ENCODE results near the gene CHST13. TPM values are rescaled to one million over a fixed set of nuclear protein-coding genes. Genes with fewer than 3 reads are reported as not detected.

The CHST13 gene
- total and polyA plus RNA-seq, 2 donors (not counting 3 experiments of a cell fraction or from before 2014, with no cell fraction given), result 0.04 TPM; not detected in 1

DNA sequence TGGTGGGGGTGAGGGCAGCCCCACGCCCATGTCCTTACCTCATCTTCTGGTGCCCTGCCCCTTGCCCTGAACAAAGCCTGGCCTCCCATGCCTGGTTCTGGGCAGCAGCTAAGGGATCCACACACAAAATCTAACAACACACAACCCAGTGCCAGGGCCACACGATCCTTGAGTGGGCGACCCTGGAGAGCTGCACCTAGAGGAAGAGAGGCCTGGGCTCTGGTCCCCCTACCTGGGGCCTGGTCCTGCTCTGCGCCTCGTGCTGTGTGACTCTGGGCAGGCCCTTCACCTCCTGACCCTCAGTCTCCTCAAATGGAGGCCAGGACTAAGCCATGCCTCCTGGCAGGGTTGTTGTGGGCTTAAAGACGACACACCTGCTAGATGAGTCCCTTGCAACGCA, 54.7 kb downstream of the CHST13 start:
- H4K20me1 ChIP-seq (replicated peaks; ENCODE audit: control insufficient read depth, extremely low read depth, insufficient read depth, low read length), result no peaks in the 10 kb centered on the region
- no peak overlapping the region for H3K9ac ChIP-seq (replicated peaks; ENCODE audit: extremely low read depth, insufficient read depth, low read length)
- no peak overlapping the region for H3K27ac ChIP-seq (ENCODE audit: insufficient read depth, low read depth, low read length)
- H3K9me3 ChIP-seq (replicated peaks; ENCODE audit: control insufficient read depth, insufficient read depth, low read length), result no peaks in the 10 kb centered on the region
- H3K27me3 ChIP-seq (ENCODE audit: control insufficient read depth in 2 of 2, insufficient read depth in 2 of 2, low read length in 2 of 2), result peaks cover 7 to 12% of the 10 kb centered on the region in 2 experiments
- no peak overlapping the region for H3K4me3 ChIP-seq (replicated peaks in 1 of 3; ENCODE audit: insufficient read depth in 1 of 3, low read depth in 1 of 3, low read length in 3 of 3)
- no peaks in the 10 kb centered on the region for H3K4me1 ChIP-seq (ENCODE audit: control insufficient read depth, extremely low read depth, insufficient read depth, low read length)
- H3K36me3 ChIP-seq (ENCODE audit: control insufficient read depth in 2 of 2, extremely low read depth in 1 of 2, insufficient read depth in 2 of 2, low read length in 2 of 2), result no peaks in the 10 kb centered on the region
- ChIA-PET POLR2A (no interaction called here), CTCF (no interaction called here)
- no peaks in the 10 kb centered on the region for H3K9me1 ChIP-seq (replicated peaks; ENCODE audit: control insufficient read depth, extremely low read depth, insufficient read depth, low read length)
- DNase-seq (ENCODE audit: low read depth, low spot score) (no peak), FAIRE-seq (no peak)
- dilution Hi-C loops (cut with MboI; ENCODE audit: extremely low pct_ligation_motif_present, low sequenced_read_pairs) (no loop called here), intact Hi-C loops (cut with micrococcal nuclease) (no loop called here)
- no TSS peak for BruUV-seq (replicated peaks)
- H3K79me2 ChIP-seq (ENCODE audit: control insufficient read depth, insufficient read depth, low read length), result no peaks in the 10 kb centered on the region
- TF ChIP-seq GATA2 (IDR thresholded peaks at IDR 0.05; ENCODE audit: insufficient read depth, insufficient read length, low read depth, low read length) (no peak), POLR2AphosphoS5 (IDR thresholded peaks at IDR 0.05; ENCODE audit: insufficient read depth, low read depth, low read length) (no peak), EZH2 (IDR thresholded peaks at IDR 0.05; ENCODE audit: borderline replicate concordance, low read depth, low read length, severe bottlenecking) (no peak), POLR2A (IDR thresholded peaks at IDR 0.05; ENCODE audit: low read depth, low read length) (no peak), JUN (IDR thresholded peaks at IDR 0.05; ENCODE audit: borderline replicate concordance, insufficient read depth, insufficient read length, low read depth) (no peak), MYC (IDR thresholded peaks at IDR 0.05; ENCODE audit: low read depth, low read length) (no peak), FOS (IDR thresholded peaks at IDR 0.05; ENCODE audit: borderline replicate concordance, insufficient read depth, low read length) (no peak)
- TF ChIP-seq, protein P1, sequence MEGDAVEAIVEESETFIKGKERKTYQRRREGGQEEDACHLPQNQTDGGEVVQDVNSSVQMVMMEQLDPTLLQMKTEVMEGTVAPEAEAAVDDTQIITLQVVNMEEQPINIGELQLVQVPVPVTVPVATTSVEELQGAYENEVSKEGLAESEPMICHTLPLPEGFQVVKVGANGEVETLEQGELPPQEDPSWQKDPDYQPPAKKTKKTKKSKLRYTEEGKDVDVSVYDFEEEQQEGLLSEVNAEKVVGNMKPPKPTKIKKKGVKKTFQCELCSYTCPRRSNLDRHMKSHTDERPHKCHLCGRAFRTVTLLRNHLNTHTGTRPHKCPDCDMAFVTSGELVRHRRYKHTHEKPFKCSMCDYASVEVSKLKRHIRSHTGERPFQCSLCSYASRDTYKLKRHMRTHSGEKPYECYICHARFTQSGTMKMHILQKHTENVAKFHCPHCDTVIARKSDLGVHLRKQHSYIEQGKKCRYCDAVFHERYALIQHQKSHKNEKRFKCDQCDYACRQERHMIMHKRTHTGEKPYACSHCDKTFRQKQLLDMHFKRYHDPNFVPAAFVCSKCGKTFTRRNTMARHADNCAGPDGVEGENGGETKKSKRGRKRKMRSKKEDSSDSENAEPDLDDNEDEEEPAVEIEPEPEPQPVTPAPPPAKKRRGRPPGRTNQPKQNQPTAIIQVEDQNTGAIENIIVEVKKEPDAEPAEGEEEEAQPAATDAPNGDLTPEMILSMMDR (IDR thresholded peaks at IDR 0.05; ENCODE audit: extremely low read depth in 1 of 2, insufficient read depth in 1 of 2, low read depth in 1 of 2, low read length in 2 of 2), result no peak
- TF ChIP-seq, protein P2, sequence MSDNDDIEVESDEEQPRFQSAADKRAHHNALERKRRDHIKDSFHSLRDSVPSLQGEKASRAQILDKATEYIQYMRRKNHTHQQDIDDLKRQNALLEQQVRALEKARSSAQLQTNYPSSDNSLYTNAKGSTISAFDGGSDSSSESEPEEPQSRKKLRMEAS (IDR thresholded peaks at IDR 0.05; ENCODE audit: insufficient read depth, insufficient read length), result no peak
- no peak overlapping the region for H2AFZ ChIP-seq (ENCODE audit: low read depth, low read length)
- H3K4me2 ChIP-seq (ENCODE audit: insufficient read depth, low read length), result no peak overlapping the region

All from endothelial cell of umbilical vein (primary cell).